Cardiac fibroblast (primary cell): ENCODE data around the gene IFI44L.

Source experiments
- DNase-seq, 2 donors: peaks; one replicate each; pipeline versions ENCODE4 v3.0.0 to v3.0.0-alpha.2; 2010; ENCODE audit warnings: low read depth in 2 of 2
- H3K4me3 ChIP-seq, 2 donors: replicated peaks in 1 of 2; 1 replicate in 1 of 2; 2 replicates in 1 of 2; pipeline ENCODE4 v1.5.1; 2011; ENCODE audit warnings: low read depth in 2 of 2, low read length in 2 of 2, mild to moderate bottlenecking in 2 of 2, moderate library complexity in 1 of 2
- TF ChIP-seq, protein P1 (sequence below): IDR thresholded peaks from one replicate; pipeline ENCODE4 v1.5.1; 2011; ENCODE audit warnings: low read depth, mild to moderate bottlenecking, low read length, inconsistent platforms

The IFI44L gene

DNA sequence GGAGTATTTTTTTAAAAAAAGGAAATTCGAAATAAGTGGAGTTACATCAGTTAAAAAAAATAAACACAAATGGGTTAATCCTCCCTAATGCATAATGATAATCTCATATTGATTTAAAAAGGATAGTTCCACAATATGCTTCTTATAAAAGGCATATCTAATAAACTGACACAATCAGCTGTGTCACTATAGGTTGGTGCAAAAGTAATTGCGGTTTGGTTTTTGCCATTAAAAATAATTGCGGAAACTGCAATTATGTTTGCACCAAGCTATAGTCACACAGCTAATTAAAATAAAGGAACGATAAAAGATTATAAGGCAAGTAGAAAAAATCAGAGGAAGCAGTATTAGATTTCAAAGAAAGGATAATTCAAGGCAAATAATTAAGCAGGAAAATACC is 21.0 kb upstream of the IFI44L start:
- TF ChIP-seq, protein P1, sequence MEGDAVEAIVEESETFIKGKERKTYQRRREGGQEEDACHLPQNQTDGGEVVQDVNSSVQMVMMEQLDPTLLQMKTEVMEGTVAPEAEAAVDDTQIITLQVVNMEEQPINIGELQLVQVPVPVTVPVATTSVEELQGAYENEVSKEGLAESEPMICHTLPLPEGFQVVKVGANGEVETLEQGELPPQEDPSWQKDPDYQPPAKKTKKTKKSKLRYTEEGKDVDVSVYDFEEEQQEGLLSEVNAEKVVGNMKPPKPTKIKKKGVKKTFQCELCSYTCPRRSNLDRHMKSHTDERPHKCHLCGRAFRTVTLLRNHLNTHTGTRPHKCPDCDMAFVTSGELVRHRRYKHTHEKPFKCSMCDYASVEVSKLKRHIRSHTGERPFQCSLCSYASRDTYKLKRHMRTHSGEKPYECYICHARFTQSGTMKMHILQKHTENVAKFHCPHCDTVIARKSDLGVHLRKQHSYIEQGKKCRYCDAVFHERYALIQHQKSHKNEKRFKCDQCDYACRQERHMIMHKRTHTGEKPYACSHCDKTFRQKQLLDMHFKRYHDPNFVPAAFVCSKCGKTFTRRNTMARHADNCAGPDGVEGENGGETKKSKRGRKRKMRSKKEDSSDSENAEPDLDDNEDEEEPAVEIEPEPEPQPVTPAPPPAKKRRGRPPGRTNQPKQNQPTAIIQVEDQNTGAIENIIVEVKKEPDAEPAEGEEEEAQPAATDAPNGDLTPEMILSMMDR: no peak
- DNase-seq: no peak
- no peak overlapping the region for H3K4me3 ChIP-seq

DNA sequence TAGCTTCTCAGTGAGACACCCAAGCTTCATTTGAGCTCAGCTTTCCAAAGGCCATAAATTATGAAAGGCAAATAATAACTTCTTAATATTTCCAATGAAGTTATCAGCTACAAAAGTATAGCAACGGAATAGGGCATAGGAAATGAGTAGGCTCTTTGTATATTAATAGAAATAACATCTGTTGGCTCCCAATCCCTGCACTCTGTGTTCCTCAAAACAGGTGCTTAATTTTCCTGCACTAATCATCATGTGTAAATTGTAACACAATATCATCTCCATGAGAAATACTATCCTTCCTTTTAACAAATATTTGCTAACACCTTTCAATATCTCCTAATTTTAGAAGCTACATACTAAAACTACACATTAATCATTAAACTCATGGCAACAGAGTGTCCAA is 19.2 kb upstream of the IFI44L start:
- no peak overlapping the region for H3K4me3 ChIP-seq
- TF ChIP-seq, protein P1: no peak
- no peak for DNase-seq

DNA sequence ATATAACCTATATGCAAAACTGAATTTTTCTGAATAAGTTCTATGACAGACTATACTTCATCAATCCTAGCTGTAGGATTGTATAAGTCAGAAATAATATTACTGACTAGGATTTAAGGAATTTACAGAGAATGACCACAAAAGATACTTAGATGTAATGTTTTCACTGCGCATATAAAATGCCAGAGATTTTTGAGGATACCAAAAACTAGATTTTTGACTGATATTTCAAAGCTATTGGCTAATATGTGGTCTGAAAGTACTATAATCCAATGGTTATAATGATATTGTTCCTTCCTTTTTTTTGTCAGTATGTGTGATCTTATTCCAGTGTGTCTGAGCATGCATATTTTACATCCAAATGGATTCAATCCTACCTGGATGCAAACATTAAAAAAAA is 17.0 kb upstream of the IFI44L start:
- DNase-seq: peak; percentile 12 to 29
- no peak overlapping the region for H3K4me3 ChIP-seq
- TF ChIP-seq, protein P1: no peak

DNA sequence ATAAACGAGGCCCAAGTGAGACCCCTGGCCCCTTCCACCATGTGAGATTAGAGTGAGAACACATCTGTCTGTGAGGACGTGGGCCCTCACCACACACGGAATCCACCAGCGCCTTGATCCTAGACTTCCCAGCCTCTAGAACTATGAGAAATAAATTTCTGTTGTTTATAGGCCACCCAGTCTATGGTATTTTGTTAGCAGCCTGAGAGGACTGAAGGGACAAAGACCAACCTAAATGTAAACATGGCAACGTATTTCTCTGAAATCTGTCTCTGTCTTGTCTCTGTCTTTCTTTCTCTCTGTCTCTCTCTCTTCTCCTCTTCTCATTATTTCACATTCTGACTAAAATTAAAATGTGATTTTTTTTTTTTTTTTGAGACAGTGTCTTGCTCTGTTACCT is 15.6 kb upstream of the IFI44L start:
- H3K4me3 ChIP-seq: no peak overlapping the region
- TF ChIP-seq, protein P1: no peak
- no peak for DNase-seq

DNA sequence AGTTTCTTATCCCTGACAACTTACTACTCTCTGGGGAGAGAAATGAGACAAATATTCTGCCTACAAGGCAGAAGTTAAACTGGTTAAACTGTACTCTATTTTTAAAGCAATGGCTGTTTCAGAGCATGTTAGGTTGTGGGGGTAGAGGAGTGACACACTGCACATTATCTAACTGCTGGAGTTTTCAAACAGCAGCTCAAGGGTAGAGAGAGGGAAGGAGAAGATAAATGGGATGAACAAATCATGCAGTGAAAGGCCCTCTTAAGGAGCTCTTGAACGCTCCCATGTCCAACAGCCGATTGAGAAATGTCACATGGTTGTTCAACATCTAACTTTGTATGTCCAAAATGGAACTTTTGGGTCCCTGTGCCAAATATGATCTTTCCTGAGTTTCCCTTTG is 14.0 kb upstream of the IFI44L start:
- H3K4me3 ChIP-seq: no peak overlapping the region
- TF ChIP-seq, protein P1: no peak
- DNase-seq: peak in 1 of 2 donors; percentile 7

DNA sequence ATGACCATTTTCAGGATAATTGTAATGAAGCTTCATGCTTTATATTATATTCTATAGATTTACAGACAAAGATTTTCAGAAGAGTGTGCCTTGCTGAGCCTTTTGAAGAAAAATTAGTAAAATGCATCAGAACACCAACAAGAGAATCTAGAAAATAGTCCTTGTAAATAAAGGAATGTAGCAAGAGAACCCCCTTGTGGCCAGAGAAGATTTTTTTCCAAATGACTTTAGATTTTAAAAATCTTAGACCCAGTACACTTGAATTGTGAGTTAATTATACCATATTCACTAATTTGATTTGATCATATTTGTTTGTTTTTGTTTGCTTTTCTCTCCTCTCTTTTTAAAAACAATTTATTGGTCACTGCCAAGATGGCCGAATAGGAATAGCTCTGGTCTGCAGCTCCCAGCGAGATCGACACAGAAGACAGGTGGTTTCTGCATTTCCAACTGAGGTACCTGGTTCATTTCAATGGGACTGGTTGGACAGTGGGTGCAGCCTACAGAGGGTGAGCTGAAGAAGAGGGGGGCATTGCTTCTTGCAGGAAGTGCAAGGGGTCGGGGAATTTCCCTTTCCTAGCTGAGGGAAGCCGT is 12.8 kb upstream of the IFI44L start:
- no peak overlapping the region for H3K4me3 ChIP-seq
- DNase-seq: peak; percentile 62 to 70
- TF ChIP-seq, protein P1: peak; percentile 49

DNA sequence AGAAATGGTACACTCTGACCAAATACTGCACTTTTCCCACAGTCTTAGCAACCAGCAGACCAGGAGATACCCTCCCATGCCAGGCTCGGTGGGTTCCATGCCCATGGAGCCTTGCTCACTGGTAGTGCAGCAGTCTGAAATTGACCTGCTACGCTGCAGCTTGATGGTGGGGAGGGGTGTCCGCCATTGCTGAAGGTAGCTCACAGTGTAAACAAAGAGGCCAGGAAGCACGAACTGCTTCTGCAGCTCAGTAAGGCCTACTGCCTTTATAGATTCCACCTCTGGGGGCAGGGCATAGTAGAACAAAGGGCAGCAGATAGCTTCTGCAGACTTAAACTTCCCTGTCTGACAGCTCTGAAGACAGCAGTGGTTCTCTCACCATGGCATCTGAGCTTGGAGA is 12.3 kb upstream of the IFI44L start:
- no peak for DNase-seq
- TF ChIP-seq, protein P1: no peak
- H3K4me3 ChIP-seq: no peak overlapping the region
